ENCODE measurements around the gene GPR52. TPM values are rescaled to one million over a fixed set of nuclear protein-coding genes. Genes with fewer than 3 reads are reported as not detected.

The GPR52 gene
- total and polyA plus RNA-seq, 5 donors, result 1.0 to 3.6 (median 3.1) TPM

DNA sequence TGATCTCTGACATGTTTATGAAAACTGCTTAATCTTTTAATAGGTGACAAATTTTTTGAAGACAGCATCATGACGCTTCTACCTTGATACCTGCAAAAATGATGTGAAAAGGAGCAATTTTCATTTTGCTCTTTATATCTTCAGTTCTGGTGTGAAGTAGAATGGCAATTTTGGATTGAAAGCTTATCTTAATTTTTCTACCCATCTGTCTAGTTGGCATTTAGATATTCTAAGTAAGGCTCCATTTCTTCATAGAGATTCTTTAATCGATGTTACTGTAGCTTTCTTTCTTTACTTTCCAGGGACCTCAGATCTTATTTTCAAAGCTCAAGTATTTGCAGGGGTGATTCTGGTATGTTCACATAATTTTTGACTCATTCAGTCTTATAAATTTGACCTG, 32.3 kb upstream of the GPR52 start:
- Histone ChIP-seq H3K9me3 (ENCODE audit: control insufficient read depth, low read length) (no peaks in the 10 kb centered on the region), H3K4me3 (ENCODE audit: low read length) (no peak overlapping the region), H3K4me1 (ENCODE audit: control insufficient read depth, insufficient read depth, low read length) (peaks cover 2% of the 10 kb centered on the region), H3K27ac (ENCODE audit: low read length) (no peak overlapping the region), H3K27me3 (ENCODE audit: control insufficient read depth, insufficient read depth) (no peaks in the 10 kb centered on the region)
- 95% methylated on average over 2 of the region's 2 CpGs for WGBS
- DNase-seq (no peak), ATAC-seq (no peak)
- intact Hi-C loops (cut with DNase I), result no loop called here

DNA sequence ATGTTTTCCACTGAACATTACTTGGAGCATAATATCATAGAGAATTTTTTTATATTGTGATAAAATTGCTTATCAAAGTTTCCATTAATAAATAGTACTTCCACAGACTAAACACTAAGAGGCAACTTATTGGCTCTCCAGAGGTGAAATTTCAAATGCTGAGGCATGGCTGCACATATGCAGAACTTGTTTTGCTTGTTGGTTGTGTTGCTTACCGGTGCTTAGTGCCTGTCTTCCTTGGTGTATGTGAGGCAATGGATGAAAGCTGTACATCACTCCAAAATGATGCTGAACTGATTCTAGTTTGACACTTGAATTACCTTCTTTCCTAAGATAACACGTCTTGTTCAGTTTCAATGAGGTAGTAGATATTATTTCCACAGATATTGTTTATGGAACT, 29.8 kb upstream of the GPR52 start:
- intact Hi-C loops (cut with DNase I), result no loop called here
- DNase-seq, result no peak
- no peak overlapping the region for H3K27ac ChIP-seq (ENCODE audit: low read length)
- 87% methylated on average over 2 of the region's 2 CpGs for WGBS
- no peaks in the 10 kb centered on the region for H3K27me3 ChIP-seq (ENCODE audit: control insufficient read depth, insufficient read depth)
- H3K4me3 ChIP-seq (ENCODE audit: low read length), result no peak overlapping the region
- H3K9me3 ChIP-seq (ENCODE audit: control insufficient read depth, low read length), result no peaks in the 10 kb centered on the region
- peaks cover 2% of the 10 kb centered on the region for H3K4me1 ChIP-seq (ENCODE audit: control insufficient read depth, insufficient read depth, low read length)
- ATAC-seq, result no peak

DNA sequence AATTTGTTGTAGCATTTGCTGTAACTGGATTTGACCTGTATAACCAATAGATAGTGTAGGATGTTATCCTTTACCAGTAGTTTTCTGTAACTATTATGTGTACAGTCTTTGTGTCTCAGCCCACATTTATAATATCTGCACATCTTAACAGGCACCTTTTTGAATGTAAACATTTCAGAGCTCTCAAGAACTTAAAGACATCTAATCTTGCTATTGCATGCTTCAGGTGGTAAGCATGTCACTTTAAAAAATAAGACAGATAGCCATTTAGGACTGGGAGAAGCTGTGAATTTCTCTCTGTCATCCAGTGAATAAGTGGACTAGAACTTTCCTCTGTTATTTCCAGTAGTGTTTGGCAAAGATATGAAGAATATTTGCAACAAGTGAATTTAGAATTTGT, 22.6 kb upstream of the GPR52 start:
- DNase-seq, result no peak
- no peaks in the 10 kb centered on the region for H3K4me1 ChIP-seq (ENCODE audit: control insufficient read depth, insufficient read depth, low read length)
- no peaks in the 10 kb centered on the region for H3K27me3 ChIP-seq (ENCODE audit: control insufficient read depth, insufficient read depth)
- no peak for ATAC-seq
- intact Hi-C loops (cut with DNase I), result no loop called here
- no peaks in the 10 kb centered on the region for H3K9me3 ChIP-seq (ENCODE audit: control insufficient read depth, low read length)
- H3K4me3 ChIP-seq (ENCODE audit: low read length), result no peak overlapping the region
- no peak overlapping the region for H3K27ac ChIP-seq (ENCODE audit: low read length)

DNA sequence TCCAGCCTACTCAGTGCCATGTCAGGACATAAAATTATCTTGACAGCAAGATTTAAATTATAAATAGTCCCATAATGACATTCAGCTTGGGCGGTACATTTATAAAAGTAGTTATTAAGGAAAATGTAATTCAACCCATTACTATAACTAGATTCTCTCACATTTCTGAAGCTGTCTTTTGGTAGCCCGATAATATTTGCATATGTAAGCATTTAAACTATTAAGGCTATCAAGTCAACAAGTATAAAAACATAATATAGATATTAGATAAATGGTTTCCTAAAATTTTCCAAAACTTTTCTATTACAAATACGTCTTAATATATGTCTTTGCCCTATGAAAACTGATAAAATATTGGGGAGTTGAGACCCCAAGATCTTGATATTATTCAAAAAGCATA, 21.6 kb upstream of the GPR52 start:
- H3K9me3 ChIP-seq (ENCODE audit: control insufficient read depth, low read length), result no peaks in the 10 kb centered on the region
- H3K27ac ChIP-seq (ENCODE audit: low read length), result no peak overlapping the region
- intact Hi-C loops (cut with DNase I), result no loop called here
- no peaks in the 10 kb centered on the region for H3K27me3 ChIP-seq (ENCODE audit: control insufficient read depth, insufficient read depth)
- no peak overlapping the region for H3K4me3 ChIP-seq (ENCODE audit: low read length)
- no peak for DNase-seq
- H3K4me1 ChIP-seq (ENCODE audit: control insufficient read depth, insufficient read depth, low read length), result no peaks in the 10 kb centered on the region
- ATAC-seq, result no peak
- 92% methylated on average over 3 of the region's 3 CpGs for WGBS

DNA sequence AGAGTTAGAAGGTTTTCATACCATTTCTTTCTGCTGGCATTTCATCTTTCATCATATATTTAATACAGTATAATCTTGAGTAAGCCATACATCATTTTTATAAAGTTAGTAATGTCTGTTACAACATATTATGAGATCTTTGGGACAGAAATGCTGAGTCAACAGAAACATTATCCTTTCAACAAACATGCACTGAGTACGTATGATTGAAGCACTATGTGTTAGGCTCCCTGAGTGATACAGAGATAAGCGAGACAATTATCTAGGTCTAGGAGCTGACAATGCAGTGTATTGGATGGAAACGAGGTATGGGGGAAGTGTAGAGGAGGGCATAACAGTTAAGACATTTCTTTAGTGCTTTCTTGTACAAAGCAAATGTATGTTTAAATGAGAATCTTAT, 19.7 kb upstream of the GPR52 start:
- no peak for ATAC-seq
- no peak overlapping the region for H3K27ac ChIP-seq (ENCODE audit: low read length)
- no peak overlapping the region for H3K4me3 ChIP-seq (ENCODE audit: low read length)
- H3K27me3 ChIP-seq (ENCODE audit: control insufficient read depth, insufficient read depth), result no peaks in the 10 kb centered on the region
- WGBS, result 52% methylated on average over 3 of the region's 3 CpGs
- H3K4me1 ChIP-seq (ENCODE audit: control insufficient read depth, insufficient read depth, low read length), result no peaks in the 10 kb centered on the region
- DNase-seq, result no peak
- intact Hi-C loops (cut with DNase I), result no loop called here
- no peaks in the 10 kb centered on the region for H3K9me3 ChIP-seq (ENCODE audit: control insufficient read depth, low read length)

DNA sequence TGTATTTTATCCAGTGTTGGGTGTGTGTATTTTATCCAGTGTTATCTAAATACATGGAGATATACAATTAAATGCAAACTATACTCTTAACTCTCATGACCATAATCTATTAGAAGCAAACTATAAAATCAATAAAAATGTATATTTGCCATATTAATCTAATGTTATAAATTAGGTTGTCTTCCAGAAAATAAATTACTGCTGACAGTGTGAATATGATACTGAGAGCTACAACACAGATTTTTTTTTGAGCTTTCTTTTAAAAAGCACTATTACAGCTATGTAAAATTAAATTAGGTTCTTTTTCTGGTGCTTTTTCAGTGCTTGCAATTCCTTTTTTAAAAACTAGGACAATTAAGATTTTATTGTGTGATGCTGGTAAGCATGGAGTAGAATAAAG, 19.0 kb upstream of the GPR52 start:
- no peaks in the 10 kb centered on the region for H3K9me3 ChIP-seq (ENCODE audit: control insufficient read depth, low read length)
- ATAC-seq (no peak), DNase-seq (no peak)
- H3K27me3 ChIP-seq (ENCODE audit: control insufficient read depth, insufficient read depth), result no peaks in the 10 kb centered on the region
- no peak overlapping the region for H3K4me3 ChIP-seq (ENCODE audit: low read length)
- H3K27ac ChIP-seq (ENCODE audit: low read length), result no peak overlapping the region
- H3K4me1 ChIP-seq (ENCODE audit: control insufficient read depth, insufficient read depth, low read length), result no peaks in the 10 kb centered on the region
- intact Hi-C loops (cut with DNase I), result no loop called here

DNA sequence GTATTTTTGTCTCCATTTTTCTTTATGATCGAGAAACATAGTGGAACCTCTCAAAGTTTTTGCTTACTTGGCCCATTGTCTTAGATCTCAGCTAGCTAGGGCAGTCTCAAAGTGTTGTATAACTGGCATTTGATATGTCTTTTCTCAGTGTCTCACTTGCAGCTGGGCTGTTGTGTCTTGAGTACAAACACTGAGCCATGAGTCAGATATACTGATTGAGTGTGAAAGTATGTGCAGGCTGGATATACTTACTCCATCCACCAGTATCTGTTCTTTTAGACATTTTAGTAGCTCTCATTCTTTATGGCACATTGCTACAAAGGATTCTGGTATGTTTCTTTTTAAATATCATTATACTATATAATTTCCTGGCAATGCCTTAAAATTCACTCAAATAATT, 14.3 kb upstream of the GPR52 start:
- Histone ChIP-seq H3K27me3 (ENCODE audit: control insufficient read depth, insufficient read depth) (no peaks in the 10 kb centered on the region), H3K4me1 (ENCODE audit: control insufficient read depth, insufficient read depth, low read length) (peaks cover 1% of the 10 kb centered on the region), H3K9me3 (ENCODE audit: control insufficient read depth, low read length) (no peaks in the 10 kb centered on the region), H3K4me3 (ENCODE audit: low read length) (no peak overlapping the region), H3K27ac (ENCODE audit: low read length) (no peak overlapping the region)
- DNase-seq, result no peak
- ATAC-seq, result no peak
- intact Hi-C loops (cut with DNase I), result no loop called here
- WGBS, result 99% methylated on average over 1 of the region's 1 CpG

DNA sequence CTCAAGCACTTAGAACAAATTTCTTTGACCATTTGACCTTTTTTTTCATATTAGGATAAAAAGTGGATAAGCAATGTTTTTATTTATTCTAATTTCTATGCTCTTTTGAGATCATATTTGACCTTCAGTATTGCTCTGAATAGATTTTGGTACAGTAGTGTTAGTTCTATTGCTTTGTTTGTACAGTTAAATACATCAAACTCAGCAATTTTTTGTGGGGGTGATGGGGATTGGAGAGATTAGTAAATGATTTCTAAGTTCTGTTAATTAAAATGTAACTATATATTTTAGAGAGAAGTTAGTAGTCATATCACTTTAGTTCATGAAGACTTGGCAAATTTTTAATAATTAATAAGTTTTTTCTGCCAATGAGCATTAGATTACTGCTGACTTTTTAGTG, 2.4 kb upstream of the GPR52 start:
- Histone ChIP-seq H3K27ac (ENCODE audit: low read length) (no peak overlapping the region), H3K9me3 (ENCODE audit: control insufficient read depth, low read length) (no peaks in the 10 kb centered on the region), H3K27me3 (ENCODE audit: control insufficient read depth, insufficient read depth) (no peaks in the 10 kb centered on the region), H3K4me3 (ENCODE audit: low read length) (no peak overlapping the region), H3K4me1 (ENCODE audit: control insufficient read depth, insufficient read depth, low read length) (peaks cover 4% of the 10 kb centered on the region)
- no peak for DNase-seq
- intact Hi-C loops (cut with DNase I), result no loop called here
- ATAC-seq, result no peak

DNA sequence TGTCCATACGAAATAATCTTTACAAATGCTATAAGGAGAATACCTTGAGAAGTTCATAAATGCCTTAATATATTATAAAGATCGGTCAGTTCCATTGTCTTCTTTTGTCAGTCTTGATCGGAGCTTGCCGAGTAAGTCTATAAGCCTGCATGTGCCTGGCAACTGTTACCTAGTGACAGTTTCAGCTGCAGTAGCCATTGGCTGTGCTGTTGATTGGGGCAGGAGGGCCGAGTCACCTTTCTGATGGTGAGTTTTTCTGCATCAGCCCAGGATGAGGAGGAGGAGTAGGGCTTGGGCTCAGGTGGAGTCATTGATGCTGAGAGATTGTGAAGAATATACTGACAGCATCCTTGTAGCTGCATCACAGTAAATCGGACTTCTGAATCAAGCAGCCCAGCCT, 1.9 kb upstream of the GPR52 start:
- no peak overlapping the region for H3K27ac ChIP-seq (ENCODE audit: low read length)
- no peaks in the 10 kb centered on the region for H3K27me3 ChIP-seq (ENCODE audit: control insufficient read depth, insufficient read depth)
- H3K4me3 ChIP-seq (ENCODE audit: low read length), result no peak overlapping the region
- ATAC-seq (peak in 1 of 2 donors; percentile 29), DNase-seq (no peak)
- intact Hi-C loops (cut with DNase I), result no loop called here
- 75% methylated on average over 6 of the region's 6 CpGs for WGBS
- no peaks in the 10 kb centered on the region for H3K9me3 ChIP-seq (ENCODE audit: control insufficient read depth, low read length)
- H3K4me1 ChIP-seq (ENCODE audit: control insufficient read depth, insufficient read depth, low read length), result peaks cover 4% of the 10 kb centered on the region

DNA sequence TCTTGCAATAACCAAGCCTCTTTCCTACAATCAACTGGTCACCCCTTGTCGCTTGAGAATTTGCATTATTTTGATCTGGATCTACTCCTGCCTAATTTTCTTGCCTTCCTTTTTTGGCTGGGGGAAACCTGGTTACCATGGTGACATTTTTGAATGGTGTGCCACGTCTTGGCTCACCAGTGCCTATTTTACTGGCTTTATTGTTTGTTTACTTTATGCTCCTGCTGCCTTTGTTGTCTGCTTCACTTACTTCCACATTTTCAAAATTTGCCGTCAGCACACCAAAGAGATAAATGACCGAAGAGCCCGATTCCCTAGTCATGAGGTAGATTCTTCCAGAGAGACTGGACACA, 743 bp downstream of the GPR52 start:
- intact Hi-C loops (cut with DNase I), result no loop called here
- Histone ChIP-seq H3K9me3 (ENCODE audit: control insufficient read depth, low read length) (no peaks in the 10 kb centered on the region), H3K27me3 (ENCODE audit: control insufficient read depth, insufficient read depth) (no peaks in the 10 kb centered on the region), H3K4me1 (ENCODE audit: control insufficient read depth, insufficient read depth, low read length) (peaks cover 4% of the 10 kb centered on the region), H3K4me3 (ENCODE audit: low read length) (no peak overlapping the region), H3K27ac (ENCODE audit: low read length) (no peak overlapping the region)
- DNase-seq (no peak), ATAC-seq (no peak)
- 79% methylated on average over 5 of the region's 5 CpGs for WGBS

DNA sequence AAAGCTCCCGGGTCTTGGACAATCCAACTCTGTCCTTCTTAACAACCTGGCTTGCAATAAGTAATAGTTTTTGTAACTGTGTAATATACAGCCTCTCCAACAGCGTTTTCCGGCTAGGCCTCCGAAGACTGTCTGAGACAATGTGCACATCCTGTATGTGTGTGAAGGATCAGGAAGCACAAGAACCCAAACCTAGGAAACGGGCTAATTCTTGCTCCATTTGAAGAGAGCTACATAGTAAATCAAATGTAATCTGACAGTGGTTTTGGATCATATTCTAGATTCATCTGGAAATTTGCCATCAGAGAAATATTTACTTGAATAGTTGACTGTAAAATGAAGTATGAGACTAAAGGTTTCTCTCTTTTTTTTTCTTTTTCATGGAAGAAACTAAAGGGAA, 1.2 kb downstream of the GPR52 start:
- Histone ChIP-seq H3K4me3 (ENCODE audit: low read length) (no peak overlapping the region), H3K27me3 (ENCODE audit: control insufficient read depth, insufficient read depth) (no peaks in the 10 kb centered on the region), H3K4me1 (ENCODE audit: control insufficient read depth, insufficient read depth, low read length) (peaks cover 4% of the 10 kb centered on the region), H3K9me3 (ENCODE audit: control insufficient read depth, low read length) (no peaks in the 10 kb centered on the region), H3K27ac (ENCODE audit: low read length) (no peak overlapping the region)
- ATAC-seq (no peak), DNase-seq (no peak)
- 55% methylated on average over 5 of the region's 5 CpGs for WGBS
- intact Hi-C loops (cut with DNase I), result no loop called here

DNA sequence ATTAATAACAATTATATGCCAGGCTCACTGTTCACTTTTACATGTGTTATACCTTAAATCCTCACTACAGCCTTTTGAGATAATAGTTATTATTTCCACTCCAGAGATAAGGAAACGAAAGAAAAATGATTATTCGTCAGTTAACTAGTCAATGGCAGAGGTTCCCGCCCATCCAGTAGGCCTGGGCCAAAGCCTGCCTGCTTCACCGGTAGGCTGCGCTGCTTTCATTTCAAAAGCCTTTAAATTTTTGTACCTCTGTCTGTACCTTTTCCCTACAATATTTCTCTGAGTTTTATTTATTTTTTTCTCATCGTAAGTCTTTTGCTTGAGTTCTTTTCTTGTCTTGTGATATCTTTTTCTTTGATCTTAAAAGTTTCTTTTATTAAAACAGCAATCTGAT, 3.6 kb downstream of the GPR52 start:
- H3K4me1 ChIP-seq (ENCODE audit: control insufficient read depth, insufficient read depth, low read length), result peaks cover 2% of the 10 kb centered on the region
- no peak overlapping the region for H3K27ac ChIP-seq (ENCODE audit: low read length)
- no peak for DNase-seq
- ATAC-seq, result no peak
- intact Hi-C loops (cut with DNase I), result no loop called here
- no peaks in the 10 kb centered on the region for H3K9me3 ChIP-seq (ENCODE audit: control insufficient read depth, low read length)
- 88% methylated on average over 6 of the region's 6 CpGs for WGBS
- no peaks in the 10 kb centered on the region for H3K27me3 ChIP-seq (ENCODE audit: control insufficient read depth, insufficient read depth)
- no peak overlapping the region for H3K4me3 ChIP-seq (ENCODE audit: low read length)
